GM21825 (cell line): ENCODE data around the gene HYAL1.

ENCODE experiments used
- ATAC-seq: cut with Tn5 transposase; IDR thresholded peaks from one replicate; pipeline ENCODE4 v1.9.1; 2021; ENCODE audit warnings: mild to moderate bottlenecking, moderate library complexity; ENCODE audit not compliant: unreplicated experiment

The HYAL1 gene

DNA sequence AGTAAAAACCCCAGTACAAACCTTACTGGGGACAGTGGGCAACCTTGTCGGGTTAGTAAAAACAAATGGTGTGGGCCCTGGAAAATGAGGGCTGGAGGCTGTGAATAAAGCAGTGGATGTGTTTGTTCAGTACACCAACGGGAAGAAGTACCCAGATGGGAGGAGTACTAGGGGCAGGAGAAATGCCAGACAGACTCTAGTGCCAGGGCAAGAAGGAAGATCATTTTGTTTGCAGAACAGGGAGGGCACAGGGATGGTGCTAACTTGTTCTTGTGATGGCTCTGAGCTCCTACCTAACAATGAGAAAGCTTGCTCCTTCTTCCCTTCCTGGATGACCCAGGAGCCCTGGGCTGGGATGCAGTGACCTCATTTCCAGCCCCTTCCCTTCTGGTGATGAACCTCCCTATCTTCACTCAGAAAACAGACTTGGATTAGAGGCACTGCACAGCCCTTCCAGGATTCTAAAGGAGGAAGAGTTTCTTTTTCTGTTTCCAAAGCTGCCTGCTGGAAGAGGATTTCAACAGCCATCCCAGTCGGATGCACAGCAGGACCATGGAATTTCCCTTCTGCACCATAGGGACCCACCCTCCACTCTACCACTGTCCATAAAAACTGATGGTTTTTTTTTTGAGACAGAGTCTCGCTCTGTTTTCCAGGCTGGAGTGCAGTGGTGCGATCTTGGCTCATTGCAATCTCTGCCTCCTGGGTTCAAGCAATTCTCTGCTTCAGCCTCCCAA, 31.1 kb upstream of the HYAL1 start:
- ATAC-seq = no peak

DNA sequence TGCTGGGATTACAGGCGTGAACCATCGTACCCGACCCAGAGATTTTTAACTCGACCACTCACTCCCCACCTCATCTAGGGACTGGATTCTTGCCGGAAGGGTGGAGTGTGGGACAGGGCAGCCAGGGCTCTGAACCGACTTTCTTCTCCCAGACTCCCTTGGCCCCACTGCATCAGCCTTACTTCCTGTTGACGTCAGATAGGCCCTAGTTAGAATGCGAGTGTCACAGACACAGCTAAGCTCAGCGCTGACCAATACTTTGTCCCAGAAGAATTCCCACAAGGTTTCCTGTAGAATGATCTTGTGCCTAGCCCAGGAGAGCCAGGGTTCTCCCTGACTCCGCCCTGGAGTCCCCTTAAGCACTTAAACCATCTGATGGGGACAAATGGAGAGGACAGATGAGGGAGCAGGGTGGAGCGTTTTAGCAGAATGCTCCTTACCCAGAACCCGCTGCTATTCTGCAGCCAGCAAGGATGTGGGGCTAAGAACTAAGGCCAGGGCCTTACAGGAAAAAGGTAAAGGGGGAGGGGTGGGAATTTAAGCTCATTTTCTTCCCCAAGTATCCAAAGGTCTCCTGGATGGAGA, 30.5 kb upstream of the HYAL1 start:
- no peak for ATAC-seq

DNA sequence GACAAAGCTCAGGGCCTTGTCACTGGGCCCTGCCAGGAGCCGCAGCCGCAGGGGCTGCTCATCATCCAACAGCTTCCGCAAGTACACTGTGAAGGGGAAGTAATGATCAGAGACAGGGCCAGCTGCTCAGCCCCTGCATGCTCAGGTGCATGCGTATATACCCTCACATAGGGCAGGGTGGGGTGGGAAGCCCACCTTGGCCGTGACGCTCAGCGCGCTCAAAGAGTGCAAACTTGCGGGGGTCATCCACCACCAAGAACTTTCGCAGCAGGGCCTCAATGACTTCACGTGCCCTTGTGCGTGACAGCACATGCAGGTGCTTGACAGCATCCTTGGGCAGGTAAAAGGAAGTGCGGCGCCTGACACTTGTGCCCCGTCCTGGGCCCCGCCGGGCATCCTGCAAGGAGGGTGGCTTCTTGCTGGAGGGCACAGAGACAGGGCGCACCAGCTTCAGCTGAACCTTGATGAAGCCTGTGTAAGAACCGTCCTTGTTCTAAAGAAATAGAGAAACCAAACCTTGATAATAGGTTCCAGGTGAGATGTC, 28.1 kb upstream of the HYAL1 start:
- ATAC-seq = no peak

DNA sequence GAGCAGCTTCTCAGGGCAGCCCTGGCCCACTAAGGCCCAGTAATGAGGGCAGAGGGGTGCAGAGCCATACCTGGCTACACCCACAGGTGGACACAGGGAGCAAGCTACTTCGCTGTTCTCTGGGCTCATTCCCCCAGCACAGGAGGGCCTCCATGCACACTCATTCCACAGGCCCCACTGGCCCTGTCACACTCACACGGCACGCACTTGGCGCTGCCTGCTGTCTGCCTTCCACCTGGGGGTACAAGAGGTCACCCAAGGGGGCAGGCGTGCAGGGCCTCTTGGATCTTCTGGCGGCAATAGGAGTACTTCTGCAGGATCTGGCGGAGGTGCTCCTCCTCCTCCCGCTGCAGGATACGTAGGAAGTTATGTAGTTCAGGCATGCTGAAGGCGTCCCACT, 27.0 kb upstream of the HYAL1 start:
- ATAC-seq = no peak

DNA sequence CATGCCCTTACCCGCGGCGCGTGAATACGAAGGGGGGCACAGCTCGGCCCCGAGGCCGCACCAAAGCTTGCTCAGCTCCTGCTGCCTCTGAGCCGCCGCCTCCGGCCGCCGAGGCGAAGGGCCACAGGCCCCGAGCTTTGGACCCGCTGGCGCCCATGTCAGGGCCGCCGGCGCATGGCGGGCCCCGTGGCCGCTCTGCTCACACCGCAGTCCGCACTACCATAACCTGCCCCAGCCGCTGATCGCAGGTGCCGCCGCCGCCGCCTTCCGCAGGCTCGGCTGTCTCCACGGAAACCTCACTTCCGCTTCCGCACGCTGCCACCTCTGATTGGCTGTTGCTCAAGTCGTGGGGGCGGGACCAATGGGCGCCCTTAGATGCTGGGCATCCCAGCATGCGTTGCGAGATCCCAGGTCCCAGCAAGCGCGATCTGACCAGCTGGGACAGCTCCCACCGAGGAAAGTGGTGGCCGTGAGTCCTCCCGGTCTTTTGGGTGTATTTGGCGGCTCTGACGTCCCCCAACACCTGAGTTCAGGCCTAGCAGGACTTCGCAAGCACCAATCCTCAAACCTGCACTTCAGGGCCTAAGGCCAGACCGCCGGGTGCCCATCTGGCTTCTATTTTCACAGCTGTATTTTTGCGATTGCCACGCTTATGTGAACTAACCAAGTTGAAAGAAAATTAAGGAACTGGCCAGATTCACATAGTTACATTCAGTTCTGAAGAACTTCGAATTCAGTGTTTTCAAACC, 24.7 kb upstream of the HYAL1 start, which contains the start of gene TUSC2:
TSS of gene TUSC2 (minus strand) at position 281 of the 749 bp plus-strand sequence. CDS start at position 157, 124 bp downstream.
- ATAC-seq = peak; percentile 82

DNA sequence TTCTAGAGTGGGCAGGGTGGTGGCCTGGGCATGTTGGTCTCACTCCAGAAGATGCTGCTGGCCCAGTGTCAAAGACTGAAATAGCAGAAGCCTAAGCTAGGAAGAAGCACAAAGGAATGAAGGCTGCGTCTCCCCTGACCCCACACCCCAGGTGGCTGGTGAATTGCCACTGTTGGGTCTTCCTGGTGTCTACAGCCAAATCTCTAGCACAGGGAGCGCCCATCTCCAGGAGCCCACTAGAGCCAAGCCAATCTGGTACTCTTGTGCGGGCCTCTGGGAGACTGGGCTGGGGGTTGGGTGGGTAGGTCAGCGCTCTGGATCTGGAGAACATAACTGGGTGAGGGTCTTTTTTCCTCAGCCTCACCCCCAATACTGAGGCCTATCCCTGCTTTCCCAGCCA, 23.8 kb upstream of the HYAL1 start:
- ATAC-seq = no peak

DNA sequence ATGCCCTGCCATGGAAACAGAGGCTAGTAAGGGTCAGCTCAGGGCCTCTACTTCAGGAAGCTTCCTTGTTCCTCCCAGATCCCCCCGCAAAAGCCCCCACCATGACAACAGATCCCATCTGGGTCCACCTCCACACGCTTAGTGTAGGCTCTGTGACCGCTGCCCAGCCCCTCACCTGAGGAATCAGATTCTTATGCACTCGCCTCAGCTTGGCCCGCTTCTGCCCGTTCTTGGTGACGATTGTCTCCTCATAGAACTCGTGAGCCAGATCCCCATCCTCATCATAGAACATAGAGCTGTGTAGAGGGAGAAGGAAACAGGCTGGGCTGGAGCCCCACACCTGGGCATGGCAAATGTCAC, 22.8 kb upstream of the HYAL1 start:
- no peak for ATAC-seq

DNA sequence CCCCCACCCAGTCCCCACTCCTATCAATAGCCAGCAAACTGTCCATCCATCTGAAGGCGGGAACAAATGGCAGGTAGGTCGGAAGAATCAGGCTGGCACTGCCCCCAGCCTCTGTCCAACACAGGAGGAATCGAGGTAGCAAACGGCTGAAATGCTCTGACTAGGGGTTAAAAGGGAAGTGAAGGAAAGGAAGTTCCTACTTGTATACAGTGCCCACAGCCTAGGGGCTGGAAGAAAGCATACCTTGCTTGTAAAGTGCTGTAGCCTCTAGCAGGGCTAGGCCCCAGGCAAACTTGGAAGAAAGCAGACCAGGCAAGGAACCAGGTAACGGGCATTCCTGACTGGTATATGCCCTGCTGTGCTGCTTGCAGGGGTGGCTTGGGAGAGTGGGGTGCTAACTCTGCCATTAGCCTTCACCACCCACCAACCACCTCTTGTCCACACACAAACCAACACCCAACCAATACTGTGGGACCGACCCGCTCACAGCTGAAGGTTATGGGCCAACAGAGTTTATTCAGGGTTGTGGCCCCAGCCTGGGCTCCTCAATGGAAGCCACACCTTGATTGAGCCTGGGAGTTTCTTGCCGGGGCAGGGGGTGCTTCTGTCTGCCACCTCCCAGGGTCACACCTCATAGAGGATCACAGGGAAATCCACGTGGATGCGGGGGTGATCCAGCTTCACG, 22.3 kb upstream of the HYAL1 start:
- ATAC-seq = no peak

DNA sequence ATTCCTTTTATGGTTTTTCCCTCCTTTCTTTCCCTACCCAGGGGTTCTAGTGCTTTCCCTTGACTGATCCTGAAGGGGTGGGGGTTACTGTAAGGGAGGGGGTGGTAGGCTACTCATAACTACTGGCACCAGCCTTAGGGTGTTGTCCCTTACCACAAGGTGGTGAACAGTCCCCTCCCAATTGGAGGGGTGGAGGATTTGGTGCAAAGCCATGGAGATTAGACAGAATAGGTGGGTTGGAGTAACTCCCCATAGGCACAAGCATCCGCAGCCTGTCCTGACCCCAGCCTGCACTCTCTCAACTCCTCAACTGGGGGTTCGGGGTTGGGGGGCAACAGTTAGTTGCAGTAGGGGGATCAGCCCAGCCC, 21.7 kb upstream of the HYAL1 start:
- ATAC-seq = no peak

DNA sequence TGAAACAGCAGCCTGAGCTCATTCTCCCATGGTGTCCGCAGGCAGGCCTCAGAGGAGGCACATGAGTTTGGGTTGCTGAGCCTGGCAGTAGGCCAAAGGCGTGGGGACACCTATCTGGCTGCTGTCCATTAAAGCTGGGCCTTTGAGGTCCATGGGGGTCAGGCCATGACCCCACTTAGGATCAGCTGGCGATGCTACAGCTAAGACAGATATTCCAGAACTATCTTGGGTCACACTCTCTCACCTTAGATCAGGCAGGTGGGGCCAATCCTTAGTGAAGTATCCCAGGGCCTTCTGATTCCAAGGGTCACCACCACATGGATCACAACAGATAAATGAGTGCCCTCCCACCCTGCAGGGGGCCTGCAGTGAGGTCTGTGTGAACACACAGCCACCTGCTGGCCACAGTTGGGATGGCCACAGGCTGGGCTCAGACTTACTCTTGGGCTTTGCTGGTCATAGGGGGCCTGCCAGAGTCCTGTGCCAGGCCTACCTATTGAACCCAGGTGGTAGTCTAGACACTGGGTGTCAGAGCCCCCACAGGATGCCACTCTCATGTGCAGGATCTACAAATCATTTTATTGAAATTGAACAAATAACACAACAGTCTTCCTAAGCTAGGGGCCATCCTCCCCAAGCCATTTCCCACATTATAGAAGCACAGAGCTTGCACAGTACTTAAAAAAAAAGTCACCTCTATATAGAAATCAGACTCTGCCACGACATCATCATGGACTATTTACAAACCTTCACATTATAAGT, 21.2 kb upstream of the HYAL1 start:
- no peak for ATAC-seq

DNA sequence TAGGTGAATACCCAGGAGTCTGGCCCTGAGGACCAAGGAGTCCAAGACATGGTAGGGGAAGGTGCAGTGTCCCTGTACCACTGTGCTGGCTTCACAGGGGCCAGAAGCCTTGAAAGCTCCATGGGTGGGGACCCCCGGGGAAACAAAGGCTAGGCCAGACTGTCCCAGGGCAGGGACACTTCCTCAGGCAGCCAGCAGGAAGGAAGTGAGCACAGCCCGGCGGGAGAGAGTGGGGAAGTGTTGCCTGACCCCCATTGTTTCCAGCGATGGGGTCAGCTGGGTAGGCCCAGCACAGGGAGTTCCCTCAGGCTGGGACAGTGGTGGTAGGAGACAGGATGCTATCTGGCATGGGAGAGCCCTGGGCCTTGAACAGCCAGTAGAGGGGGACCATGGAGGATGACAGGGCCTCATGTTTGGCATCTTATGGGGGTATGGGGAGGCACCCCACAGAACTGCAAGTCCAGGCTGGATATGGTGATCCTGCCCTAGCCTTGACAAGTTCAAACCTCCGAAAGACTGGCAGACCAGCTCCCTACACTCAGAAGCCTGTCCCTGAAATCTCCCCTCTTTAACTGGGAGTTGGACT, 20.3 kb upstream of the HYAL1 start:
- ATAC-seq = no peak

DNA sequence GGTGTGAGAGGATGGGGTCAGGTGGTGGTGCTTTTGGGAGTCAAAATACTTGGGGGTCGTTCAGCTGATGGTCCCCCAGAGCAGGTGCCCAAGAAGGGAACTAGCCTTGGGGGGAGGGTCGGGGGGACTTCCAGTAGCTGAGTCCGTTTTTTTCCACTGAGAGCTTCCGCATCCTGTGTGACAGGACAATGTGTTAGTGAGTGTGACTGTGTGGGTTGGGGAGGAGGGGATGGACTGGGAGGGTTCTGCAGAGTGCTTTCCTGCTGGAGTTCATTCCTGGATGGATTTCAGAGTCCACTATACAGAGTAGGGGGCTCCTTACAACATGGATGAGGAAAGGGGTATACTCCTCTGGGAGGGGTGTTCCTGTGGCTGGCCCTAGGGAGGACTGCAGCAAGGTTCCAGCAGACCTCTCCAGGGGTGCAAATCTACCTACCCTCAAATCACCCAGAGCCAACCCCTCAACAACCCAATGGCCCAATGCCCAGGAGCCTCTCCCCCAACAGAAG, 19.8 kb upstream of the HYAL1 start:
- ATAC-seq = no peak

DNA sequence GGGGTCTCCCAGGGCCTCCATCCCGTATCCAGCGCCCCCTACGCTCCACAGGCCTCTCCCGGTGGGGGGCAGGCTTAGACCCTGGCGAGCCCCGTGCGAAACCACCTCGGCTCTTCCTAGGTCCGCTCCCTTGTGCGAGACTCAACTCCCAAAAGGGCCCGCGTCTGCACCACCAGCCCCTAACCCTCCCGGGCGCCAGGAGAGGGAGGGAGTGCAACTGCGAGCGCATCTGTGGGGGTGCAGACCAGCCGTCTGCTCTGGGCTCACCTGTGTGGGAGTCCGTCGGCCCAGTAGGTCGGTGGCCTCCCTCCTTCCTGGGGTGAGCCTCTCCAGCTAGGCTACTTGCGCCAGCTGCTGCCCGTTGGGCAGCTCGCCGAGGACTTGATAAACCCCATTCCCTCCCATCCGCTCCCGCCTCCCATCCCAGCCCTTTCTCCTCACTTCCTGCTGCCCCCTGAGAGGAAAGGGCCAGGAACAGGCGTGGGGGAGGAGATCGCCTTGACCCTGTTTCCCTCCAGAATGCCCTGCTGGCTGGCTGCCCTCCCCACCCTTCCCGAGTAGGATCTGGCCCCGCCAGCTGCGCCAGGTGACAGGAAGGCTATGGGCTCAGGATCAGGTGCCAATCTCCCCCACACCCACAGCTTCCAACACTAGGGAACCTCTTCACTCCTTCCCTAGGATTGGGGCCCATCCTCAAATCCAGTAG, 19.2 kb upstream of the HYAL1 start, which contains the start of gene HYAL2:
TSS of gene HYAL2 (minus strand) at position 360 of the 706 bp plus-strand sequence. CDS start 2,256 bp downstream, outside the sequence.
- no peak for ATAC-seq

DNA sequence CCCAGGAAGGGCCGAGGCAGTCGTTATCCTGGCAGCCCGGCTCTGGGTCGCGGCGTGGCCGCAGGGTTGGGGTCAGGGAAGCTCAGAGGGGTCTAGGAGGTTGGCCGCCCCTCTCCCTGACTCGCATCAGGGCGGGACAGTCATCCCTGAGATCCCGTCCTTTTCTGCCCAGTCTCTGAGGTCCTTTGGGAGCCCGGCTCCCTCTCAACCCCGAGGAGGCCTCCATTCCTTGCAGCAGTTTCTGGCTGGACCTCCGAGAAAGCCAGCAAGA, 18.7 kb upstream of the HYAL1 start:
- ATAC-seq = no peak

DNA sequence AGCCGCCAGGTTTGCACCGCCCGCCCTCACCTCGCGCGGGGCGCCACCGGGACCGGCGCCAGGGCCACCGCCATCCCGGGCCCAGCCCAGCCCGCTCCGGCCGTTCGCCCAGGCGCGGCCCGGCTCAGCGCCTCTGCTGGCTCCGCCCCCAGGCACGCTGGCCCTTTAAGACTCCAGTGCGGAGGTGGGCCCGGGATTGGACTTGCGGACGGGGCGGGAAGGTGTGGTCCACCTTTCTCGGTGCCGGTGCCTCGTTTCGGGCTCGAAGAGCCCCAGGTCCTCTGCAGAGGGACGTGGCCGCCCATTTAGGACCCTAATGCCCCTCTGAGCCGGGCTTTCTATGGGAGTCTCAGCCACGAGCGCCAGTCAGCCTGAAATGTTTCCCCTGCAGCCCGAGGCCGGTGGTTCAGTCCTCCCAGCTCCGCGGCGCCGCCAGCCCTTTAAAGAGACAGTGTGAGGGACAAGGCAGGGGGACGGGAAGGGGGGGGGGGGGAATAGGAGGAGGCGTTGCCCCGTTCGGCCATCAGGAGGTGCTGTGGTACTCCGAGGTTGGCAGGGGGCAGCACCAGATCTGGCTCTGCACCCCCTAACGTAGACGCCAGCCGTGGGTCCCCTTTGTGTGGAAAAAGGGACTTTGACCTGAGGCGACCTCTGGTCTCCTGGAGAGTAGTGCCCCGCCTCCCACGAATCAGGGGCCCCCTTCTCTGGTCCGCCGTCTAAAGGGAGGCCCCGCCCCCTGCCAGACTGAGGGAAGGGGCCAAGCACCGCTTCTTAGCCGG, 18.2 kb upstream of the HYAL1 start:
- ATAC-seq = peak; percentile 71

DNA sequence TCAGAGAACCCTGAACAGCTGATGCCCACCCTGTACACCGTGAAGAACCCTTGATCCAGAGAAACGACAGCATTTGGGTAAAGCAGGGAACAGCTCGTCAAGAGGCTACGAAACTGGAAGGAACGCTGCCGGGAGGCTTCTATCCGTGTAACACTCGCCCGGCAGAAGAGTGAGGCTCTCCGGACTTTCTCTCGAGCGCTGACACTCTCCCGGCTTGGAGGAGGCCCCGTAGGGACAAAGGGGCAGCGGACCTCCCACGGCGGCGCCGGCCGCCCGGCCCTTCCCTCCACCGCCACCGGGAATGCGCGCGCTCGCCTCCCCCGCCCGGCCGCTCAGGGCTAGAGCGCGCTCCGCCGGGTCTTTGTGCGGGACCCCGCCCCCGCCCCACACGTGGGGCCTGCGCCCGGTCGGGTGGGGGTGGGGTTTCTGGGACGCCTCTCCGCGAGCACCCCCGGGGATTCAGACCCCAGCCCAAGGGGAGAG, 17.5 kb upstream of the HYAL1 start:
- ATAC-seq = peak; percentile 34

DNA sequence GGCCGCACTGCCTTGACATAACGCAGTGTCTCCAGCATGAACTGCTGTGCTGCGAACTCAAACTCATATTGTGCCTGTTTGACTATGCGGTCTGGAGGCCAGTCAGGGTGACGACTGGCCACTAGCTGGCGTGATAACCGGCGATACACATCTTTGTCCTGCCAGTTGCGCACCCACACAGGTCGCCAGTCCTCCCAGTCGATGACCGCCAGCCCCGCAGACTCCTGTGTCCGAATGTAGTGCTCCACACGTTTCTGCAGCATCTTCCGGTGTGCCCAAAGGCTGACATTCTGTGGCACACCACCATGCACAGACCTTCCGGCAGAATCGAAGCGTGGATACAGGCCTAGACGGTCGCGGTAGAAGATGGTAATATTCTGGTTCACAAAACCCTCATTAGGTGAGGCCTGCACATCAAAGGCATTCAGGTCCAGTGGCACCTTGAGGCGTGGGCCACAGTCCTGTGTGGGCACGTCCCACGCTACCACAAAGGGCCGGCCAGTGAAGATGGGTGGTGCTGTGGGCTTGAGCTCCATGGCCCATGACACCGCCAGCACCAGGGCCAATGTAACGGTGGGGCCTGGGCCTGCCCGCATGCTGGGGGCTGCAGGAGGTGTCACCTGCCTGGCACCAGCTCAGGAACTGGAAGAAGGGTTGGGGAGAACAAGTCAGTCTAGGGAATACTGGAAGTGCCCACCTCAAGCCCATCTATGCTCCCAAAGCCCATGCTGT, 16.7 kb upstream of the HYAL1 start:
- ATAC-seq = no peak
